GM10248 (cell line): Measurements from ENCODE around the gene VSTM2B.

Experiments used
- CTCF ChIA-PET: fragments of 300-600 bp; sonication (Branson Sonifier 250); formaldehyde crosslinking; extraction: SDS; loops from one replicate; lab custom pipeline; 2021; ENCODE audit warnings: antibody characterized with exemption; lab: Yijun Ruan, JAX
- POLR2A ChIA-PET: fragments of 350-650 bp; sonication (Branson Sonifier 250); formaldehyde crosslinking; extraction: SDS; loops from one replicate; lab custom pipeline; 2020; ENCODE audit warnings: antibody characterized with exemption; lab: Yijun Ruan, JAX
- DNase-seq: peaks from one replicate; pipeline ENCODE4 v3.0.0; 2012; ENCODE audit errors: extremely low spot score
- CTCF ChIP-seq: IDR thresholded peaks from 2 replicates; pipeline ENCODE4 v1.5.1; 2012; ENCODE audit warnings: mild to moderate bottlenecking, low read depth; ENCODE audit errors: extremely low read depth, missing control alignments, control extremely low read depth

Gene VSTM2B

GRCh38 chr19:29583196-29583999, 57.6 kb downstream of the VSTM2B start:
- no peak for DNase-seq
- ChIA-PET POLR2A (interaction anchor here (0.8 kb wide), 1 partner anchor 23 kb away, joined by 3 read pairs; the partner anchor contains the start of gene POP4), CTCF (interaction anchor here (0.9 to 2.1 kb wide), 2 partner anchors 9 to 14 kb away, joined by 4 to 5 read pairs; no protein-coding TSS in a partner anchor)
- TF ChIP-seq CTCF, result no peak

GRCh38 chr19:29586401-29586800, 60.6 kb downstream of the VSTM2B start:
- TF ChIP-seq CTCF, result no peak
- DNase-seq, result no peak
- ChIA-PET POLR2A (no interaction called here), CTCF (interaction anchor here (1.3 kb wide), 1 partner anchor 20 kb away, joined by 4 read pairs; the partner anchor contains the start of gene POP4)

- CTCF ChIA-PET, result interaction anchor here (1.0 to 1.3 kb wide), 2 partner anchors 10 to 19 kb away, joined by 4 read pairs; partner anchors contain the start of gene POP4
- DNase-seq, result no peak
- no peak for TF ChIP-seq CTCF
- POLR2A ChIA-PET, result no interaction called here
Observed at GRCh38 chr19:29587059-29587458, 61.3 kb downstream of the VSTM2B start.

GRCh38 chr19:29587518-29587986, 61.8 kb downstream of the VSTM2B start:
- DNase-seq, result peak; percentile 32
- POLR2A ChIA-PET, result no interaction called here
- TF ChIP-seq CTCF, result no peak
- CTCF ChIA-PET, result interaction anchor here (1.0 to 1.3 kb wide), 2 partner anchors 11 to 19 kb away, joined by 4 read pairs; partner anchors contain the start of gene POP4

GRCh38 chr19:29588095-29588494, 62.3 kb downstream of the VSTM2B start:
- ChIA-PET CTCF (no interaction called here), POLR2A (no interaction called here)
- TF ChIP-seq CTCF, result no peak
- DNase-seq, result no peak

- CTCF ChIA-PET, result interaction anchor here (1.1 to 1.5 kb wide), 2 partner anchors 10 to 12 kb away, joined by 4 read pairs; no protein-coding TSS in a partner anchor
Observed at GRCh38 chr19:29590278-29590677, 64.5 kb downstream of the VSTM2B start.

More at GRCh38 chr19:29590278-29590677, 64.5 kb downstream of the VSTM2B start:
- POLR2A ChIA-PET, result interaction anchor here (0.6 kb wide), 1 partner anchor 12 kb away, joined by 5 read pairs; no protein-coding TSS in a partner anchor
- no peak for DNase-seq
- peak; percentile 19 for TF ChIP-seq CTCF
